IMR-90 (cell line): Measurements from ENCODE around the gene SPON1. TPM values are rescaled to one million over a fixed set of nuclear protein-coding genes. Genes with fewer than 3 reads are reported as not detected.
A peak's percentile ranks its signal among the peaks of the same experiment; 100 is the strongest.

Experiments used
- ATAC-seq: fragments of 200-7000 bp; cut with Tn5 transposase; 2 replicates; pipeline ENCODE4 v1.9.1; 2020; ENCODE audit warnings: low read depth, mild to moderate bottlenecking, moderate library complexity
- BruUV-seq: library from RNA; stranded (reverse); fragments of 400-500 nt; replicated peaks from 2 replicates; lab custom pipeline; 2021; lab: Mats Ljungman, UMichigan
- CTCF ChIA-PET: fragments of 300-600 bp; formaldehyde crosslinking; extraction: SDS; loops from one replicate; lab custom pipeline; 2021; ENCODE audit warnings: antibody characterized with exemption; lab: Yijun Ruan, JAX
- POLR2A ChIA-PET: fragments of 300-600 bp; sonication (Branson Sonifier 250); formaldehyde crosslinking; loops from one replicate; lab custom pipeline; 2022; ENCODE audit warnings: antibody characterized with exemption; ENCODE audit not compliant: unreplicated experiment; lab: Charles Lee
- DNase-seq: peaks from one replicate; pipeline ENCODE4 v3.0.0; 2013
- H2AFZ ChIP-seq: replicated peaks from 2 replicates; pipeline ENCODE3; 2013; ENCODE audit warnings: low read length, mild to moderate bottlenecking; ENCODE audit not compliant: poor library complexity
- H2AK5ac ChIP-seq: 2 replicates; pipeline ENCODE4 v1.6.1; 2013; ENCODE audit warnings: low read depth, low read length, inconsistent platforms
- H2AK9ac ChIP-seq: replicated peaks from 2 replicates; pipeline ENCODE3; 2013; ENCODE audit warnings: mild to moderate bottlenecking, low read depth, low read length, moderate library complexity; ENCODE audit not compliant: poor library complexity
- H2BK120ac ChIP-seq: 2 replicates; pipeline ENCODE4 v1.6.1; 2013; ENCODE audit warnings: low read depth, low read length, inconsistent platforms
- H2BK15ac ChIP-seq: 3 replicates; pipeline ENCODE4 v1.6.1; 2013; ENCODE audit warnings: low read depth, low read length, inconsistent platforms
- H2BK20ac ChIP-seq: 2 replicates; pipeline ENCODE4 v1.6.1; 2013; ENCODE audit warnings: low read depth, mild to moderate bottlenecking, inconsistent platforms, low read length, moderate library complexity
- H2BK5ac ChIP-seq: 2 replicates; pipeline ENCODE4 v1.6.1; 2013; ENCODE audit warnings: mild to moderate bottlenecking, low read depth, low read length, inconsistent platforms; ENCODE audit not compliant: poor library complexity, severe bottlenecking
- H3K14ac ChIP-seq: replicated peaks from 2 replicates; pipeline ENCODE4 v1.6.1; 2013; ENCODE audit warnings: low read depth, low read length, inconsistent platforms
- H3K18ac ChIP-seq: 2 replicates; pipeline ENCODE4 v1.6.1; 2013; ENCODE audit warnings: low read depth, low read length, control low read depth
- H3K23ac ChIP-seq: 2 replicates; pipeline ENCODE4 v1.6.1; 2013; ENCODE audit warnings: low read depth, low read length, inconsistent platforms
- H3K27ac ChIP-seq: 2 replicates; pipeline ENCODE4 v1.5.1; 2013; ENCODE audit warnings: mild to moderate bottlenecking, control low read depth, low read length; ENCODE audit not compliant: insufficient read depth
- H3K27me3 ChIP-seq: 2 replicates; pipeline ENCODE4 v1.6.1; 2013; ENCODE audit warnings: low read length; ENCODE audit not compliant: control insufficient read depth, insufficient read depth
- H3K36me3 ChIP-seq: 2 replicates; pipeline ENCODE4 v1.6.1; 2013; ENCODE audit warnings: low read length, mixed read lengths; ENCODE audit not compliant: control insufficient read depth, insufficient read depth
- H3K4ac ChIP-seq: 2 replicates; pipeline ENCODE4 v1.6.1; 2013; ENCODE audit warnings: low read depth, low read length, inconsistent platforms
- H3K4me1 ChIP-seq: 2 replicates; pipeline ENCODE4 v1.6.1; 2013; ENCODE audit warnings: low read length, mixed read lengths; ENCODE audit not compliant: control insufficient read depth, insufficient read depth
- H3K4me2 ChIP-seq: 2 replicates; pipeline ENCODE4 v1.6.1; 2013; ENCODE audit warnings: low read depth, mild to moderate bottlenecking, control low read depth, low read length, moderate library complexity
- H3K4me3 ChIP-seq: 2 replicates; pipeline ENCODE4 v1.5.1; 2013; ENCODE audit warnings: low read depth, mild to moderate bottlenecking, control low read depth, low read length, moderate library complexity; ENCODE audit not compliant: insufficient read depth
- H3K56ac ChIP-seq: 2 replicates; pipeline ENCODE4 v1.6.1; 2013; ENCODE audit warnings: low read length, inconsistent platforms; ENCODE audit not compliant: insufficient read depth; ENCODE audit errors: extremely low read depth
- H3K79me1 ChIP-seq, 2 experiments: 2 replicates each; pipeline ENCODE4 v1.6.1; 2013; ENCODE audit warnings: low read length in 2 of 2, inconsistent platforms in 1 of 2, low read depth in 1 of 2
- H3K9ac ChIP-seq: 2 replicates; pipeline ENCODE4 v1.6.1; 2013; ENCODE audit warnings: low read depth, low read length, control low read depth
- H3K9me1 ChIP-seq: 2 replicates; pipeline ENCODE4 v1.6.1; 2013; ENCODE audit warnings: low read length, inconsistent platforms; ENCODE audit not compliant: insufficient read depth
- H3K9me3 ChIP-seq: 2 replicates; pipeline ENCODE4 v1.6.1; 2013; ENCODE audit warnings: low read length; ENCODE audit not compliant: control insufficient read depth, insufficient read depth
- H4K20me1 ChIP-seq: 2 replicates; pipeline ENCODE4 v1.6.1; 2013; ENCODE audit warnings: low read length, inconsistent platforms; ENCODE audit not compliant: insufficient read depth
- H4K5ac ChIP-seq: 2 replicates; pipeline ENCODE4 v1.6.1; 2013; ENCODE audit warnings: mild to moderate bottlenecking, low read depth, low read length, control low read depth
- H4K8ac ChIP-seq, 2 experiments: 2 replicates each; pipeline ENCODE4 v1.6.1; 2013; ENCODE audit warnings: low read depth in 2 of 2, low read length in 2 of 2, control low read depth in 1 of 2, inconsistent platforms in 1 of 2
- H4K91ac ChIP-seq: 2 replicates; pipeline ENCODE4 v1.6.1; 2013; ENCODE audit warnings: low read depth, low read length, inconsistent platforms; ENCODE audit not compliant: insufficient read depth
- BHLHE40 ChIP-seq: fragments of 150-350 bp; IDR thresholded peaks from 2 replicates; pipeline ENCODE4 v1.6.1; 2016; ENCODE audit warnings: mild to moderate bottlenecking, low read depth, low read length
- CEBPB ChIP-seq: IDR thresholded peaks from 2 replicates; pipeline ENCODE4 v1.6.1; 2012; ENCODE audit warnings: low read depth, low read length, improper control_type of control experiment
- CTCF ChIP-seq: conservative IDR thresholded peaks from 2 replicates; pipeline ENCODE4 v1.5.1; 2012; ENCODE audit warnings: mild to moderate bottlenecking, low read depth, low read length, improper control_type of control experiment
- FOS ChIP-seq: fragments of 150-350 bp; IDR thresholded peaks from 2 replicates; pipeline ENCODE4 v1.6.1; 2016; ENCODE audit warnings: low read depth, low read length
- MAFK ChIP-seq: IDR thresholded peaks from 2 replicates; pipeline ENCODE4 v1.6.1; 2012; ENCODE audit warnings: low read depth, low read length, improper control_type of control experiment
- MAZ ChIP-seq: IDR thresholded peaks from 2 replicates; pipeline ENCODE4 v1.6.1; 2012; ENCODE audit warnings: low read depth, mild to moderate bottlenecking, low read length, improper control_type of control experiment, moderate library complexity, borderline replicate concordance
- NFE2L2 ChIP-seq: fragments of 150-350 bp; IDR thresholded peaks from 2 replicates; pipeline ENCODE4 v1.6.1; 2016; ENCODE audit warnings: low read depth, mild to moderate bottlenecking, low read length
- POLR2A ChIP-seq: IDR thresholded peaks from 2 replicates; pipeline ENCODE4 v1.6.1; 2012; ENCODE audit warnings: mild to moderate bottlenecking, low read depth, low read length
- SMC3 ChIP-seq: fragments of 150-350 bp; IDR thresholded peaks from 2 replicates; pipeline ENCODE4 v1.6.1; 2016; ENCODE audit warnings: low read depth, mild to moderate bottlenecking, antibody characterized with exemption, low read length, moderate library complexity
- WGBS, 2 experiments: methylation state at CpG; one replicate each; pipeline versions ENCODE4 v1.1.5 to v1.1.7; 2013; ENCODE audit warnings: missing lambda C conversion rate in 2 of 2; ENCODE audit not compliant: insufficient read length in 1 of 2; ENCODE audit errors: extremely low coverage in 2 of 2; 5-methylcytosine and 5-hydroxymethylcytosine counted together
- dilution Hi-C: fragments of 300-500 bp; cut with HindIII; formaldehyde crosslinking; loops from one replicate; pipeline ENCODE4 v1.14.3; 2018; ENCODE audit warnings: low sequenced_read_pairs; ENCODE audit not compliant: unreplicated experiment
- in situ Hi-C: fragments of 300-500 bp; cut with MboI; formaldehyde crosslinking; loops from 3 replicates; pipeline ENCODE4 v1.14.3; 2019; ENCODE audit warnings: low sequenced_read_pairs, inconsistent platforms, mixed read lengths
- intact Hi-C: fragments of 100-400 bp; cut with micrococcal nuclease; formaldehyde crosslinking; loops from 2 replicates; pipeline ENCODE4 v1.10.0; 2022
- polyA plus RNA-seq, 3 experiments: library from polyadenylated mRNA; depleted of rRNA; stranded (reverse); fragments of >200 nt; gene quantifications; 2 replicates each; pipeline ENCODE4 v1.2.3, GENCODE V29; 2012; ENCODE audit warnings: low replicate concordance in 1 of 3
- total RNA-seq: library from RNA; depleted of rRNA; stranded (reverse); fragments of >200 nt; gene quantifications from 2 replicates; pipeline ENCODE4 v1.2.3, GENCODE V29; 2012

Gene SPON1
- total and polyA plus RNA-seq, 2 of the 4 experiments (the other 2 are of a cell fraction) = 0.62 to 0.72 TPM

GRCh38 chr11:14310679-14311078, 348.2 kb downstream of the SPON1 start (continued):
- no peak for TF ChIP-seq MAFK
- no peak for TF ChIP-seq SMC3
- no peak for TF ChIP-seq NFE2L2
- no peak for TF ChIP-seq POLR2A

GRCh38 chr11:14312736-14313438, 350.4 kb downstream of the SPON1 start:
- no peak overlapping the region for H3K56ac ChIP-seq
- H3K4me3 ChIP-seq = no peak overlapping the region
- H2AFZ ChIP-seq = no peak overlapping the region
- no peak overlapping the region for H2BK20ac ChIP-seq
- peak overlapping the region; percentile 72 for H3K4me2 ChIP-seq
- no peaks in the 10 kb centered on the region for H3K36me3 ChIP-seq
- no peaks in the 10 kb centered on the region for H3K9me3 ChIP-seq
- peaks cover 17% of the 10 kb centered on the region for H3K4me1 ChIP-seq
- WGBS, 2 experiments = 100% methylated on average over 1 of the region's 4 CpGs; no CpG with 5 or more reads in 1 of the 2 experiments
- TF ChIP-seq MAFK (0 out of 2 replicates have a peak, but pooled peaks have one; percentile 18), CEBPB (no peak), CTCF (no peak), FOS (peak; percentile 59), BHLHE40 (peak; percentile 80), MAZ (no peak)
- H2AK5ac ChIP-seq = no peak overlapping the region
- no peak overlapping the region for H3K23ac ChIP-seq
- ATAC-seq (peak; percentile 67), DNase-seq (peak; percentile 91)
- intact Hi-C loops (no loop called here), in situ Hi-C loops (no loop called here), dilution Hi-C loops (loop anchor here (25.0 kb wide), 1 partner anchor 149 kb away; no protein-coding TSS in a partner anchor)
- H4K20me1 ChIP-seq = peaks cover 74% of the 10 kb centered on the region
- H2BK120ac ChIP-seq = no peak overlapping the region
- peaks cover 26 to 78% of the 10 kb centered on the region in 2 experiments for H3K79me1 ChIP-seq
- H2BK5ac ChIP-seq = peak overlapping the region; percentile 1
- H3K27ac ChIP-seq = 0 out of 2 replicates have a peak overlapping the region, but pooled peaks have one; percentile 22
- H3K18ac ChIP-seq = peak overlapping the region; percentile 46; the same call in 1 of the 2 replicates
- 0 out of 2 replicates have a peak overlapping the region, but pooled peaks have one; percentile 66 for H3K14ac ChIP-seq
- POLR2A ChIA-PET = interaction anchor here (0.6 kb wide), 1 partner anchor 46 kb away, joined by 5 read pairs; no protein-coding TSS in a partner anchor
- CTCF ChIA-PET = interaction anchor here (0.6 to 1.4 kb wide), 5 partner anchors 12 to 142 kb away, joined by 3 to 5 read pairs (median 4); no protein-coding TSS in a partner anchor
- H3K4ac ChIP-seq = 0 out of 2 replicates have a peak overlapping the region, but pooled peaks have one; percentile 25
- H4K8ac ChIP-seq = no peak overlapping the region
- no TSS peak for BruUV-seq
- H2AK9ac ChIP-seq = no peak overlapping the region
- H2BK15ac ChIP-seq = no peak overlapping the region
- no peak overlapping the region for H4K5ac ChIP-seq
- no peak overlapping the region for H3K9ac ChIP-seq
- no peaks in the 10 kb centered on the region for H3K27me3 ChIP-seq
- H3K9me1 ChIP-seq = peaks cover 21% of the 10 kb centered on the region
- no peak overlapping the region for H4K91ac ChIP-seq
